GM21360 (cell line): Measurements from ENCODE around the gene C1orf174.
A peak's percentile ranks its signal among the peaks of the same experiment; 100 is the strongest.

Experiments
- ATAC-seq: cut with Tn5 transposase; IDR thresholded peaks from one replicate; pipeline ENCODE4 v1.9.1; 2021; ENCODE audit warnings: mild to moderate bottlenecking, moderate library complexity; ENCODE audit not compliant: unreplicated experiment

Gene C1orf174

GRCh38 chr1:3879099-3879498 lies 21.0 kb downstream of the C1orf174 start:
- ATAC-seq, result no peak

- ATAC-seq, result no peak
These were observed 23.4 kb downstream of the C1orf174 start for GRCh38 chr1:3876716-3877115.

- no peak for ATAC-seq
These were observed 25.3 kb downstream of the C1orf174 start for GRCh38 chr1:3874736-3875135.

- no peak for ATAC-seq
These were observed 27.5 kb downstream of the C1orf174 start for GRCh38 chr1:3872546-3872945.

- no peak for ATAC-seq
These were observed 28.6 kb downstream of the C1orf174 start for GRCh38 chr1:3871451-3871805.

- ATAC-seq, result no peak
These were observed 30.2 kb downstream of the C1orf174 start for GRCh38 chr1:3869751-3870301.

GRCh38 chr1:3868464-3869006 lies 31.5 kb downstream of the C1orf174 start:
- ATAC-seq, result no peak

GRCh38 chr1:3865606-3866160 lies 34.4 kb downstream of the C1orf174 start:
- no peak for ATAC-seq

- ATAC-seq, result no peak
These were observed 35.2 kb downstream of the C1orf174 start for GRCh38 chr1:3864884-3865283.

GRCh38 chr1:3863231-3863935 lies 36.7 kb downstream of the C1orf174 start:
- ATAC-seq, result no peak

GRCh38 chr1:3858231-3858981 lies 41.7 kb downstream of the C1orf174 start:
- no peak for ATAC-seq

GRCh38 chr1:3857791-3858129 lies 42.3 kb downstream of the C1orf174 start:
- ATAC-seq, result no peak

GRCh38 chr1:3856923-3857790 lies 42.9 kb downstream of the C1orf174 start, which contains the start of the genes CEP104 and DFFB:
CEP104 (minus strand) TSS chr1:3857211; CDS start chr1:3852407, 4,804 bp downstream.
DFFB (plus strand) TSS chr1:3857476; CDS start chr1:3857604, 128 bp downstream.
- peak; percentile 97 for ATAC-seq

- ATAC-seq, result no peak
These were observed 47.2 kb downstream of the C1orf174 start for GRCh38 chr1:3852711-3853485.

GRCh38 chr1:3852091-3852490 lies 48.0 kb downstream of the C1orf174 start:
- ATAC-seq, result no peak

GRCh38 chr1:3851292-3851691 lies 48.8 kb downstream of the C1orf174 start:
- no peak for ATAC-seq

GRCh38 chr1:3850857-3851256 lies 49.2 kb downstream of the C1orf174 start:
- no peak for ATAC-seq

- no peak for ATAC-seq
These were observed 53.0 kb downstream of the C1orf174 start for GRCh38 chr1:3847081-3847480.

GRCh38 chr1:3846541-3846940 lies 53.5 kb downstream of the C1orf174 start:
- no peak for ATAC-seq

GRCh38 chr1:3842912-3843311 lies 57.2 kb downstream of the C1orf174 start:
- no peak for ATAC-seq
